ENCODE measurements around the gene SEC24D. TPM values are rescaled to one million over a fixed set of nuclear protein-coding genes. Genes with fewer than 3 reads are reported as not detected.
A peak's percentile ranks its signal among the peaks of the same experiment; 100 is the strongest.

The SEC24D gene
- total RNA-seq, 3 donors from 2014 or later = 24.4 to 32.7 (median 30.7) TPM

DNA sequence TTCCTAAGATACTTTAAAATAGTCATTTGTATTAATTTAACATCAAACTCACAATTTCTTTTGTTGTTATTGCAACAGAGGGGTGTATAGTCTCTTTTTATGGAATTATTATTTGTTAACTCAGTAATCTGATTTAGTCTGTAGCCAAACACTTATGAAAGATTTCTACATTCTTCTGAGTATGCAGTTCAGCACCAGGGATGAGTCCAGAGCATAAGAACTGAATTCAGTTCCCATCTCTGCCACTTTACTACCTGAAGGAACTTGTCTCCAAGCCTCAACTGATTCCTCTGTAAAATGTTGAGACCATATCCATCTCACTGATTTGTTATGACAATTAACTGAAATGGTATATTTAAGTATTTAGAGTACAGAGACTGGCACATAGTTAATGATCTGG lies 105.2 kb downstream of the SEC24D start:
- DNase-seq (no peak), ATAC-seq (no peak)
- Mint-ChIP-seq H3K9me3 (no peaks in the 10 kb centered on the region), H3K27me3 (ENCODE audit: low read depth) (no peaks in the 10 kb centered on the region), H3K4me1 (ENCODE audit: low read depth) (peaks cover 13% of the 10 kb centered on the region), H3K4me3 (no peak overlapping the region), H3K36me3 (ENCODE audit: insufficient read depth) (peaks cover 44% of the 10 kb centered on the region)

DNA sequence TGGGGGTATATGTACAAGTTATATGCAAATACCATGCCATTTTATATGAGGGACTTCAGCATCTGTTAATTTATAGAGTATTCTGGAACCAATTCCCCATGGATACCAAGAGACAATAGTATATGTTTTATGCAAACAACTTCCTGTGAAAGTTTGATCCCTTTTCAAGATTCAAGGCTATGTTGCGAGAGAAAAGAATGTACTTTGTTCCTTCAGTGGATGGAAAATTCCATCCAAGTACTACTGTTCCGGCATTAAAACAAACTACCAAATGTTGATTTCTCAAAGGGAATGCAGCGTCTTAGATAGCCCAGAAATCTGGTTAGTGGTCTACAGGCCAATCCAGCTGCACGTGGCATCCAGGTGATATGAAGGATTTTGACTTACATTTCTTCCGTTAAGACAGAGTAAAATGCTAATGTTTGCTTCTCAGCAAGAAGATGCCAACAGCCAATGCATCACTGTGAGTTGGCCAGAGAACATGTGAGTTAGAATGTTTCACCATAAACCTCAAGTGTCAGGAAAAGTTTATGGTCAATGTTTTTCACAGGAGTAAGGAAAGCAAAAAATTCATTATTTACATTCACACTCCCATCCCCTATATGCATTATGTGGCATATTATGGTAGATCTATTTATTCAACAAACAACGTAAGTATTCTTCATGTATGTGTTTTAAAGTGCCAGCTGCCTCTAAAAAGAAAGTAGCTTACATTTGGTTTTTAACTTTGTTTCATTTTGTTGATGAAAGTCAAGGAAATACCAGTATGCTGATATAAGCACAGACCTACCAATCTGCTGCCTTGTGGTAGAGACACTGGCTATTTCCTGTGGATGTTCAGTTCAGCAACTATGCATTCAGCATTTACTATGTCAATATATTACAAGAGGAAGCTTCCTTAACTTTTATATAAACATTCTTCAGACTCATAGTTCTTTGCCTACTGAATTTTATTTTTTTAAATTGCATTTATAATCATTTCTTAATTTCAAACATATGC lies 106.3 kb downstream of the SEC24D start:
- Mint-ChIP-seq H3K4me3 (no peak overlapping the region), H3K27me3 (ENCODE audit: low read depth) (no peaks in the 10 kb centered on the region), H3K36me3 (ENCODE audit: insufficient read depth) (peaks cover 44% of the 10 kb centered on the region), H3K9me3 (no peaks in the 10 kb centered on the region), H3K4me1 (ENCODE audit: low read depth) (peaks cover 13% of the 10 kb centered on the region)
- ATAC-seq (no peak), DNase-seq (no peak)

DNA sequence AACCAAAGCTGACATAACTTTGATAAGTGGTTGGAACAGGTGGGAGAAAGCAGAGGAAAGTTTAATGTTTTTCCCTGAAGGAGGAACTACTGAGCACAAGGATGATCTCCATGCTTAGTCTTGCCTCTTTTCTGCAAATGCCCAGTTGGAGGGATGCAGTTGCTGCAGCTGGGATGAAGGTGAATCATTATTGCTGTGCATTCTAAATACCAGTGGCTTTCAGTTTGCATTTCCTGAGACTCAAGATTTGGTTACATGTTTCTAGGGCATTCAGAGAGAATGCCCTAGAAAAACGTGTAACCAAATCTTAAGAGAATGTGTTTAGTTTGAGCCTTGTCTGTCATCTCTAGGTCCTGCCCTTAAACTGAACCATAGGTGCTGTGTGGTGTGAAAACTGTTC lies 108.6 kb downstream of the SEC24D start:
- Mint-ChIP-seq H3K27me3 (ENCODE audit: low read depth) (no peaks in the 10 kb centered on the region), H3K36me3 (ENCODE audit: insufficient read depth) (peaks cover 36% of the 10 kb centered on the region), H3K4me3 (no peak overlapping the region), H3K4me1 (ENCODE audit: low read depth) (peaks cover 13% of the 10 kb centered on the region), H3K9me3 (no peaks in the 10 kb centered on the region)
- DNase-seq = no peak
- no peak for ATAC-seq

DNA sequence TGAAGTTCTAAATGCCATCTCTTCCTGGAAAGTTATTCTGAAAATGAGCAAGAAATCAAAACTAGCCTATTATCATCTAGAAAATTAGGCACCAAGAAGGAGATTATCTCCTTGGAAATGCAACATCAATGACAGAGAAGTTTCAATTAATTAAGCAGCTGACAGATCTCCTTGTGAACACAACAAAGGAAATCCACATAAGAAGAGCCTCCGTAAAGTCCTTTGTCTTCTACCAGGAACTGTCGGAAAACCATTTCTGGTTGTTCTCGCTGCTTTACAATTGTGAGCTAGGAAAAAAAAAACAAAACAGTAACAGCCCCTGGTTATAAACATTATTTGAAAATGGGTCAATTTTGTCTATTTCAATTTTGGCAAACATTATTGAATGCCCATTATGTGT lies 112.6 kb downstream of the SEC24D start:
- no peaks in the 10 kb centered on the region for H3K9me3 Mint-ChIP-seq
- ATAC-seq = no peak
- H3K4me3 Mint-ChIP-seq = no peak overlapping the region
- H3K27me3 Mint-ChIP-seq (ENCODE audit: low read depth) = no peaks in the 10 kb centered on the region
- peaks cover 30% of the 10 kb centered on the region for H3K36me3 Mint-ChIP-seq (ENCODE audit: insufficient read depth)
- DNase-seq = no peak
- H3K4me1 Mint-ChIP-seq (ENCODE audit: low read depth) = no peaks in the 10 kb centered on the region

DNA sequence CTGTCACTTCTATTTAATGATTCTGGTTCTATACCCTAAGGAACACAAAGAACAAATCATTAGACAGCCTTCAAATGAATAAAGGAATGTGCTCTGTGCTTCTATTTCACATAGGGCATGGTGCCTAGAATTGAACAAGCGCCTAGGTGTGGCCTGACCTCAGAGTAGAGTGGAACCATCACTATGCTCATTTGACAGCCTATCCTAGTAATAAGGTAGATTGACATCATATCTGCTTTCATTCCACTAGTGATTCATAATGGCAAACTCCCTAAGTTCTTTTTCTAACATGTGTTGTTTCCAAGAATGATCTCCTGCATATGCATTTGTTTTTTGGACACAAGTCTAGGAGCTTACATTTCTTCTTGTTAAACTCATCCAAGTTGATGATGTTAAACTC lies 114.2 kb downstream of the SEC24D start:
- ATAC-seq (no peak), DNase-seq (no peak)
- Mint-ChIP-seq H3K4me1 (ENCODE audit: low read depth) (no peaks in the 10 kb centered on the region), H3K9me3 (no peaks in the 10 kb centered on the region), H3K36me3 (ENCODE audit: insufficient read depth) (peaks cover 24% of the 10 kb centered on the region), H3K4me3 (no peak overlapping the region), H3K27me3 (ENCODE audit: low read depth) (no peaks in the 10 kb centered on the region)

DNA sequence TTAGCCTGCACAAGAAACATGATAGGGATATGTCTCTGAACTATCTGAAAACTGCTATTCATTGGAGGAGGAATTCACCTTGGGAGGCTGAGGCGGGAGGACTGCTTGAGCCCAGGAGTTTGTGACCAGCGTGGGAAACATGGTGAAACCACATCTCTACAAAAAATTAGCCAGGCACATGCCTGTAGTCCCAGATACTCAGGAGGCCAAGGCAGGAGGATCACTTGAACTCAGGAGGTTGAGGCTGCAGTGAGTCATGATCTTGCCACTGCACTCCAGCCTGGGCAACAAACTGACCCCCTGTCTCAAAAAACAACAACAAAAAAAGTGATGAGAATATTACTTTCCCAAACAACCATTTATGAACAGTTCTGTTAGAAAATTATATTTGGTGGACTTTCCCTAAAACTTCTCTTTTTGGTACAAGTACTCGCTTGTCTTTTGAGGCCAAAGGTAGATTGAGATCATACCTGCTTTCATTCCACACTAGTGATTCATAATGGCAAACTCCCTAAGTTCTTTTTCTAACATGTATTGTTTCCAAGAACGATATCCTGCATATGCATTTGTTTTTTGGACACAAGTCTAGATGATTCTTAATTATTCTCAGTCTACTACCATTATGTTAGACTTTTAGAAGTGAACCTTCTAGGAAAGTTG lies 117.3 kb downstream of the SEC24D start:
- H3K36me3 Mint-ChIP-seq (ENCODE audit: insufficient read depth) = peaks cover 8% of the 10 kb centered on the region
- no peak overlapping the region for H3K4me3 Mint-ChIP-seq
- H3K27me3 Mint-ChIP-seq (ENCODE audit: low read depth) = no peaks in the 10 kb centered on the region
- H3K9me3 Mint-ChIP-seq = no peaks in the 10 kb centered on the region
- H3K4me1 Mint-ChIP-seq (ENCODE audit: low read depth) = no peaks in the 10 kb centered on the region
- no peak for DNase-seq
- no peak for ATAC-seq

DNA sequence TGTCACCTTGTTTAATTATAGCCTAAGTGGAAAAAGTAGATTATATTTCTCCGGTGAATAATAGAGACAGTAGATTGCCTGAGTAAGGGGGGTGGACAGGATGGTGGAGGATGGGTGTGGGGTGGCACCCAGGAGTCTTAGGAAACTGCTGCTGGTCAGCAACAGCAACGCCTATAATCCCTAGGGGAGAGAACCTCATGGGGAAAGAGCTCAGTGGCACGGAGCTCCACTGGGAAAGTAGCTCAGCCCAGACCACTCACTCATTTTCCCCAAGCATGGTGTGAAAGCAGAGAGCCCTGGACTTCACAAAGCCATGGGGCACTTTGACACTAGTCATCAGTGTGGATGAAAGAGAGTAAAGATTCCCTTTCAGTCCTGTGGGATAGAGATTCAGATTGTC lies 119.6 kb downstream of the SEC24D start:
- Mint-ChIP-seq H3K36me3 (ENCODE audit: insufficient read depth) (peaks cover 16% of the 10 kb centered on the region), H3K4me1 (ENCODE audit: low read depth) (peaks cover 2% of the 10 kb centered on the region)

DNA sequence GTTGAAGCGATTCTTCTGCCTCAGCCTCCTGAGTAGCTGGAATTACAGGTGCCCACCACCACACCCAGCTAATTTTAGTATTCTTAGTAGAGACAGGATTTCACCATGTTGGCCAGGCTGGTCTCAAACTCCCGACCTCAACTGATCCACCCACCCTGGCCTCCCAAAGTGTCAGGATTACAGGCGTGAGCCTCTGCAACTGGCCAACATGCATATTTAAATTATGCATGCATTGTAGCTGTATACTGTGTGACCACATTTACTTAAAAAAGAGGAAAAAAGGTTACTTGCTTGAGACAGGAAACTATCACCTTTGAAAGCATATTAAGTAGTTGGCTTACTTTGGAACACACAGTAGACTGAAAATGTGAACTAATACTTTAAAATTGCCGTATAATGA lies 121.2 kb downstream of the SEC24D start:
- no peaks in the 10 kb centered on the region for H3K9me3 Mint-ChIP-seq
- DNase-seq = no peak

More for the DNA sequence above, 119.6 kb downstream of the SEC24D start:
- no peaks in the 10 kb centered on the region for H3K9me3 Mint-ChIP-seq
- ATAC-seq (no peak), DNase-seq (no peak)
- H3K4me3 Mint-ChIP-seq = no peak overlapping the region
- H3K27me3 Mint-ChIP-seq (ENCODE audit: low read depth) = no peaks in the 10 kb centered on the region

DNA sequence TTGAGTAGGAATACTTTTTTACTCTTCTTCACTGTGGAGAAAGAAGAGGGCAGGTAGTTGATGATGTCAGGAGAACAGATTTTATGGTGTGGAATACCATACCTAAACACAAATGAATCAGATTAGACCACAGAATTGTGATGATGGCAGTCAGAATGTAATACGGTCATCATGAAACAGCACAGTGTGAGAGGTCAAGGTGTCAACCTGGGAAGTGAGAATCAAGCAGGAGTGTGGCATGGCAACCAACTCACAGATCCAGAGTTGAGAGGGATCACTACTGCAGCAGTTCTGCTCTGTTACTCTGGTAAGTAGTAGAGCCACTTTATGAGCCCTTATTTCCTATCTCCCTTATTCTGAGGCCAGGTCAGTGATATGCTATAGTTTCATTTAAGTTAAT lies 123.1 kb downstream of the SEC24D start:
- Mint-ChIP-seq H3K27me3 (ENCODE audit: low read depth) (no peaks in the 10 kb centered on the region), H3K9me3 (no peaks in the 10 kb centered on the region), H3K36me3 (ENCODE audit: insufficient read depth) (peaks cover 37% of the 10 kb centered on the region), H3K4me3 (no peak overlapping the region), H3K4me1 (ENCODE audit: low read depth) (peaks cover 2% of the 10 kb centered on the region)
- DNase-seq (no peak), ATAC-seq (peak in 1 of 2 donors; percentile 57)

More for the DNA sequence above, 121.2 kb downstream of the SEC24D start:
- Mint-ChIP-seq H3K4me3 (no peak overlapping the region), H3K4me1 (ENCODE audit: low read depth) (peaks cover 2% of the 10 kb centered on the region), H3K27me3 (ENCODE audit: low read depth) (no peaks in the 10 kb centered on the region), H3K36me3 (ENCODE audit: insufficient read depth) (peaks cover 25% of the 10 kb centered on the region)
- ATAC-seq = no peak

DNA sequence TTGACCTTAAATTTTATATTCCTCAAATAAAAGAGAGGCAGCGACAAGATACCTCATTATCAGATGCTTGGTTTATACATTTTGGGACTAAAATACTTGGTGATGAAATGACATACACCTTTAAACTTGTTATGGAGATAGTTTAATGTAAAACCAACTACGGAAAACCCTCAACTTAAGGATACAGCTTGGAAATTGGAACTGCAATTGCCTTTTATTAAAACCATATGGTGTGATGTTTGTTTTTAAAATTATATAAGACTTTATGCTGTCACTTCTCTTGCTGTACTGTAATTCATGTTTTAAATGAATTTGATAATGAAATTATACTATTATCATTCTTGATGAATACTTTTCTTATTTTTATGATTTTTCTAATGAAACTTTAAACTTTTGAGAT lies 124.9 kb downstream of the SEC24D start:
- Mint-ChIP-seq H3K36me3 (ENCODE audit: insufficient read depth) (peaks cover 43% of the 10 kb centered on the region), H3K4me3 (no peak overlapping the region), H3K27me3 (ENCODE audit: low read depth) (no peaks in the 10 kb centered on the region), H3K9me3 (no peaks in the 10 kb centered on the region), H3K4me1 (ENCODE audit: low read depth) (peaks cover 2% of the 10 kb centered on the region)
- no peak for DNase-seq
- no peak for ATAC-seq

DNA sequence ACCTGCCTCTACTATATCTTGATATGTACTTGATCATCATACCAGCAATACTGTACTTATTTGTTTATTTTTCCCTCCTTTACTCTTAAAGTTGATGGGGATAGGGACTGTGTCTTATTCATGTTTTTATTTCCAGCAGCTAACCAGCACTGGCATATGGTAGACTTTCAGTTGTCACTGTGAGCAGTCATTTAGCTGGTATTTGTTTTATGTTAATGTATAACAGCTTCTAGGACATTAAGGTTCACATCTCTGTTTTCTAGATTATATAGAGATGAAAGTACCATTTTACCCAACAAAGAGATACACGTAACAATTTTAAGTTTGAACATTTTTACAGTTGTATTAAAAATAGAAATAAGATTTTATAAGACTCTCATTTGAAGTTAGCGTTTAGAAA lies 132.8 kb downstream of the SEC24D start:
- Mint-ChIP-seq H3K4me3 (no peak overlapping the region), H3K4me1 (ENCODE audit: low read depth) (no peaks in the 10 kb centered on the region), H3K36me3 (ENCODE audit: insufficient read depth) (peaks cover 48% of the 10 kb centered on the region), H3K9me3 (no peaks in the 10 kb centered on the region), H3K27me3 (ENCODE audit: low read depth) (no peaks in the 10 kb centered on the region)
- ATAC-seq (no peak), DNase-seq (no peak)

DNA sequence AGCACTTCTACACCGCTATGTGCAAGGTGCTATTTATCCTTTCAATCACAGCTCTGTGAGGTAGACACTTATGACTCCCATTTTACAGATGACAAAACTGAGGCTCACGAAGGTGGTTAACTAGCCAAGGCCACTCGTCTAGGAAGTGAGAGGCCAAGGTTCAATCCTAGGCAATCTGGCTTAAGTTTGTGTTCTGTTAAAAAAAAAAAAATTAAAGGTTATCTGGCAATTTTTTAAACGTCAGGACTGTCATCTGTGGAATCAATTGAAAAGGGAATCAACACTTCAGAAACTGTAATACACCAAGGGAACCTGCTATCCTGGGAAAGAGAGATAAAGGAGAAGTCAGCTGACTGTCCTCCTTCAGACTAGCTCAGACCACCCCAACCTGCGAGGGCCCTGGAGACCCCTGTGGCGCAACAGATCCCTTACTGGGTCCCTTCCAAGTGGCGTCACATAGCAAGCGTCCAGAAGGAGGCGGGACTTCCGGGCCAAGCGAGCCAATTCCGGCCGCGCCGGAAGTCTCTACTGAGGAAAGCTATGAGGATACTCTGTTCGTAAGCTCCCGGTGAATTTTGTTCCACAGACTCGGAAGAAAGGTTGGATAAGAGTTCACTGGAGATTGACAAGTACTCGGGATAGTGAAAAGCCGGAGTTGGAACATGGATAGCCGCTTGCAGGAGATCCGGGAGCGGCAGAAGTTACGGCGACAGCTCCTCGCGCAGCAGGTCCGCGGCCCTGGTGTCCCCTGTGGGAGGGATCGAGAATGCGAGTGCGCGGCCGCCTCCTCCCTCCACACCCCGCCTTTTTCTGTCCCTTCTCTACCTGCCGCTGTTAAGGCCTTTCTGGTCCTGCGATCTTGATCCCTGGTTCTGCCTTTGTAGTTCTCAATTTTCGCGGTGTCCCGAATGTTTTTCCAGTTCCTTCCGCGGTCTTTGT lies 150.8 kb downstream of the SEC24D start, which contains the start of gene METTL14:
TSS of gene METTL14 (plus strand) at position 520 of the 939 bp plus-strand sequence. CDS start at position 663, 143 bp downstream.
- no peaks in the 10 kb centered on the region for H3K9me3 Mint-ChIP-seq
- H3K36me3 Mint-ChIP-seq (ENCODE audit: insufficient read depth) = peaks cover 5% of the 10 kb centered on the region
- peak; percentile 99 for ATAC-seq
- H3K27me3 Mint-ChIP-seq (ENCODE audit: low read depth) = no peaks in the 10 kb centered on the region
- peak; percentile 77 for DNase-seq
- H3K4me1 Mint-ChIP-seq (ENCODE audit: low read depth) = peaks cover 17% of the 10 kb centered on the region
- H3K4me3 Mint-ChIP-seq = peak within 1 kb of the TSS; percentile 98

DNA sequence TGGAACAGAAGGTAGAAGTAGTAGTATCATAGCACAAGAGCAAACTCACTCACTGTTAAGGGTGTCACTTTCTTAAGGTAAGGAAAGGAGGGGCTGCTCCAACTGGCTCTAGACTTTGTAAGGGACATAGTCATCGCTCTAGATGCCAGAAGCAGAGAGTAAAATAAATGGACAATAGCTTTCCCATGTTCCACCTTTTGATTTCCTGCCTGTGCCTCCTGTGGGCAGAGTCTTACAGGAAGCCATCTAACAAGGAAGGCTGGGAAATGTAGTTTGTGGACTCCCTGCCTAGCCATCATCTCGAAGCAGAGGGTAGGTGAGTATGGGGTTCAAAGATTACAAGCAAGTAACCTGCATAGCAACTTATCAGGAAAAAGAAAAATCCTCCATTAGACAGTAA lies 152.4 kb downstream of the SEC24D start:
- Mint-ChIP-seq H3K4me1 (ENCODE audit: low read depth) (peaks cover 17% of the 10 kb centered on the region), H3K4me3 (no peak overlapping the region), H3K27me3 (ENCODE audit: low read depth) (no peaks in the 10 kb centered on the region), H3K36me3 (ENCODE audit: insufficient read depth) (peaks cover 3% of the 10 kb centered on the region), H3K9me3 (no peaks in the 10 kb centered on the region)
- DNase-seq = no peak
- no peak for ATAC-seq

DNA sequence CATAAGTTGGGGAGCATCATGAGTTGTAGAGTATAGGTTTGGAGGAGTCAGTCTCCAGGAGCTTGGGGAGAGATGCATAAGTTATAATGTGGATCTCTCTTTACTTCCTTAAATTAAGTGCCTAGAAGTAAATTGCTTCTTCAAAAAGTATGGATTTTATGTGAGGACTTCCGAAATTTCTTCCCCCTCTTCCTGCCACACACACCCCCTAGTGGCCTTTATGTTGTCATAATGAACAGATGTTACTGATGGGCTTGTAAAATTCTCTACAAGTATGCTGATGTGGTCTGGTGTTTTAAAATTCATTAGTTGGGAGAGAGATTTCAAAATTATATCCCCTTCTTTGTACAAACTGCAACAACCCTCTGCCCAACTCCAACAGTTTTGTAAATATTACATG lies 153.0 kb downstream of the SEC24D start:
- H3K9me3 Mint-ChIP-seq = no peaks in the 10 kb centered on the region
- H3K4me1 Mint-ChIP-seq (ENCODE audit: low read depth) = peaks cover 17% of the 10 kb centered on the region
- DNase-seq (no peak), ATAC-seq (no peak)
- peaks cover 3% of the 10 kb centered on the region for H3K36me3 Mint-ChIP-seq (ENCODE audit: insufficient read depth)
- H3K4me3 Mint-ChIP-seq = no peak overlapping the region
- no peaks in the 10 kb centered on the region for H3K27me3 Mint-ChIP-seq (ENCODE audit: low read depth)

Data from activated T-cell treated with anti-CD3 and anti-CD28 coated beads, Interleukin-2, amount 50 U/mL, for 4 hours (primary cell).